ENCODE data around the gene HAAO.

The HAAO gene

GRCh38 chr2:42755191-42755880, 37.0 kb downstream of the HAAO start:
- TF ChIP-seq TAF1 (IDR thresholded peaks at IDR 0.05; ENCODE audit: low read depth, low read length) (no peak), SPI1 (IDR thresholded peaks at IDR 0.05; ENCODE audit: low read depth, low read length) (peak; percentile 36; the same call in 1 of the 2 replicates), PAX5 (IDR thresholded peaks at IDR 0.05; ENCODE audit: insufficient read depth, low read length, severe bottlenecking) (no peak), POLR2AphosphoS5 (IDR thresholded peaks at IDR 0.05; ENCODE audit: low read depth, low read length) (no peak)
- FAIRE-seq, result no peak
- no peak for DNase-seq (ENCODE audit: insufficient read length, low spot score)

GRCh38 chr2:42754776-42755140, 37.6 kb downstream of the HAAO start:
- FAIRE-seq (no peak), DNase-seq (ENCODE audit: insufficient read length, low spot score) (no peak)
- no peak for TF ChIP-seq TAF1 (IDR thresholded peaks at IDR 0.05; ENCODE audit: low read depth, low read length)
- TF ChIP-seq POU2F2 (IDR thresholded peaks at IDR 0.05; ENCODE audit: low read depth, low read length), result no peak
- TF ChIP-seq POLR2AphosphoS5 (IDR thresholded peaks at IDR 0.05; ENCODE audit: low read depth, low read length), result no peak
- no peak for TF ChIP-seq PAX5 (IDR thresholded peaks at IDR 0.05; ENCODE audit: insufficient read depth, low read length, severe bottlenecking)

- peak; percentile 94 for FAIRE-seq
Measured at GRCh38 chr2:42754021-42754775, 38.2 kb downstream of the HAAO start.

GRCh38 chr2:42752816-42753813, 39.3 kb downstream of the HAAO start:
- DNase-seq (ENCODE audit: insufficient read length, low spot score), result no peak
- TF ChIP-seq PAX5 (IDR thresholded peaks at IDR 0.05; ENCODE audit: insufficient read depth, low read length, severe bottlenecking), result no peak
- TF ChIP-seq POLR2A (IDR thresholded peaks at IDR 0.05; ENCODE audit: low read depth, low read length), result no peak
- no peak for TF ChIP-seq POU2F2 (IDR thresholded peaks at IDR 0.05; ENCODE audit: low read depth, low read length)
- TF ChIP-seq POLR2AphosphoS5 (IDR thresholded peaks at IDR 0.05; ENCODE audit: low read depth, low read length), result no peak
- TF ChIP-seq TAF1 (IDR thresholded peaks at IDR 0.05; ENCODE audit: low read depth, low read length), result no peak
- TF ChIP-seq SPI1 (IDR thresholded peaks at IDR 0.05; ENCODE audit: low read depth, low read length), result no peak
- FAIRE-seq, result peak; percentile 87

More at GRCh38 chr2:42754021-42754775, 38.2 kb downstream of the HAAO start:
- no peak for DNase-seq (ENCODE audit: insufficient read length, low spot score)
- no peak for TF ChIP-seq SPI1 (IDR thresholded peaks at IDR 0.05; ENCODE audit: low read depth, low read length)
- TF ChIP-seq POLR2A (IDR thresholded peaks at IDR 0.05; ENCODE audit: low read depth, low read length), result no peak
- no peak for TF ChIP-seq POU2F2 (IDR thresholded peaks at IDR 0.05; ENCODE audit: low read depth, low read length)
- no peak for TF ChIP-seq TAF1 (IDR thresholded peaks at IDR 0.05; ENCODE audit: low read depth, low read length)
- no peak for TF ChIP-seq POLR2AphosphoS5 (IDR thresholded peaks at IDR 0.05; ENCODE audit: low read depth, low read length)
- no peak for TF ChIP-seq PAX5 (IDR thresholded peaks at IDR 0.05; ENCODE audit: insufficient read depth, low read length, severe bottlenecking)

GRCh38 chr2:42752314-42752713, 40.1 kb downstream of the HAAO start:
- peak; percentile 91 for FAIRE-seq
- TF ChIP-seq POLR2A (IDR thresholded peaks at IDR 0.05; ENCODE audit: low read depth, low read length) (no peak), SPI1 (IDR thresholded peaks at IDR 0.05; ENCODE audit: low read depth, low read length) (peak; percentile 98)
- no peak for DNase-seq (ENCODE audit: insufficient read length, low spot score)

GRCh38 chr2:42748840-42749239, 43.5 kb downstream of the HAAO start:
- DNase-seq (ENCODE audit: insufficient read length, low spot score) (no peak), FAIRE-seq (no peak)
- TF ChIP-seq POU2F2 (IDR thresholded peaks at IDR 0.05; ENCODE audit: low read depth, low read length) (no peak), SPI1 (IDR thresholded peaks at IDR 0.05; ENCODE audit: low read depth, low read length) (no peak), PAX5 (IDR thresholded peaks at IDR 0.05; ENCODE audit: insufficient read depth, low read length, severe bottlenecking) (no peak), TAF1 (IDR thresholded peaks at IDR 0.05; ENCODE audit: low read depth, low read length) (no peak), POLR2AphosphoS5 (IDR thresholded peaks at IDR 0.05; ENCODE audit: low read depth, low read length) (no peak), POLR2A (IDR thresholded peaks at IDR 0.05; ENCODE audit: low read depth, low read length) (no peak)

DNA sequence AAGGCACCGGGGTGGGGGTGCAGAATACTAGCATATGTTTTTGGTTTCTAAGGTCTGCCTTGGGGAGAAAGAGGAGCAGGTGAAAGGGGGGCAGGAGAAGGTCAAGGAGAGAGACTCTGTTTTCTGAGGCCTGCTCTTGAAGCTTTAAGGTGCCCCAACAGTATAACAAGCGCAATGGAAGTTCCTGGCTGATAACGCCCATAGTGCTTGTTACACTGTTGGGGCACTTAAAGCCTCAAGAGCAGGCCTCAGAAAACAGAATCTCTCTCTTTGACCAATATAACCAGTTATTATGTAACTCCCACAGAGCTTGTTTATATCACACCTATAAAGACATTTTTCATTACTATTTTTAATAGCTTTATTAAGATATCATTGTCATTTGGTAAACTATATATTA, 45.0 kb downstream of the HAAO start:
- DNase-seq (ENCODE audit: insufficient read length, low spot score), result no peak
- no peak for FAIRE-seq
- TF ChIP-seq POLR2AphosphoS5 (IDR thresholded peaks at IDR 0.05; ENCODE audit: low read depth, low read length) (no peak), PAX5 (IDR thresholded peaks at IDR 0.05; ENCODE audit: insufficient read depth, low read length, severe bottlenecking) (no peak), POU2F2 (IDR thresholded peaks at IDR 0.05; ENCODE audit: low read depth, low read length) (no peak), SPI1 (IDR thresholded peaks at IDR 0.05; ENCODE audit: low read depth, low read length) (no peak), POLR2A (IDR thresholded peaks at IDR 0.05; ENCODE audit: low read depth, low read length) (no peak), TAF1 (IDR thresholded peaks at IDR 0.05; ENCODE audit: low read depth, low read length) (no peak)

DNA sequence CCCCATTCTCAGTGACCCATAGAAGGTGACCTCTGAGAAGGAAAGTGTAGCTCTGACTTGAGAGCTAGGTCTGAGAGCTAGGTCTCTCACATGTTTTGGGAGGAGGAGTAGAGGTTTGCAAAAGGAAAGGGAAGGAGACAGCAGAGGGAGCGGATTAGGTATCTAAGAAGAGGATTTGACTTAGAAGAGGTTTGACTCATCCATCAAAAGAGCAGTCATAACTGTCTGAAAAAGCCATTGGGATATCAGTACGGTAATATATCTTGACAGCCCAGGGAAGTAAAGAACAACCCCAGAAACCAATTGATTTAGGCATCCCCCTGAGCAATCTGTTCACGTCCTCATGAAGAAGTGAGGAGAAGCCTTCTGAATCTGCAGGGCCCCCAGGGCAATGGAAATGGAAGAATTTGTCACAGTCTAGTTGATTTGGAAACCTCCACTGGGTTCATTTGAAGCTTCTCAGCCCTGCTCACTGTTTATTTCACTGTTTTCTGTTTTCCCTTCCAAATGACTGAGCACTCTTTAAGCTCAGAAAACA, 47.8 kb downstream of the HAAO start:
- DNase-seq (ENCODE audit: insufficient read length, low spot score) (no peak), FAIRE-seq (no peak)
- TF ChIP-seq SPI1 (IDR thresholded peaks at IDR 0.05; ENCODE audit: low read depth, low read length) (no peak), POLR2AphosphoS5 (IDR thresholded peaks at IDR 0.05; ENCODE audit: low read depth, low read length) (no peak), POU2F2 (IDR thresholded peaks at IDR 0.05; ENCODE audit: low read depth, low read length) (no peak), TAF1 (IDR thresholded peaks at IDR 0.05; ENCODE audit: low read depth, low read length) (no peak), PAX5 (IDR thresholded peaks at IDR 0.05; ENCODE audit: insufficient read depth, low read length, severe bottlenecking) (no peak), POLR2A (IDR thresholded peaks at IDR 0.05; ENCODE audit: low read depth, low read length) (no peak)

DNA sequence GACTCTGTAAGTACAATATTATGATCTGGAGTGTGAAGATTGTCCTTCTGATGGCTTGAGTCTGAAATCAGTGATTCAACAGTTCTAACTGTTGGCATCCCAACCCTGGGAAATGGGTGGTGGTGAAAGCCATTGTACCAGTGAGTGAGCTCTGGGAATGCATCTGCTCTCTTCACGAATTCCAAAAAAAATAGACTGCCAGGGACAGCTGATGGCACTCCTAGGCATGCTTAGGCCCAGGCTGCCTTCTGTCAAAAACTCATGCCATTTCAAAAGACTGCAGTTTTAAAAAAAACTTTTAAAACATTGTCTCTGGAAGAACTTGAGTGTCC, 48.8 kb downstream of the HAAO start:
- FAIRE-seq, result no peak
- no peak for TF ChIP-seq TAF1 (IDR thresholded peaks at IDR 0.05; ENCODE audit: low read depth, low read length)
- no peak for TF ChIP-seq POLR2AphosphoS5 (IDR thresholded peaks at IDR 0.05; ENCODE audit: low read depth, low read length)
- no peak for TF ChIP-seq POLR2A (IDR thresholded peaks at IDR 0.05; ENCODE audit: low read depth, low read length)
- no peak for TF ChIP-seq SPI1 (IDR thresholded peaks at IDR 0.05; ENCODE audit: low read depth, low read length)
- no peak for TF ChIP-seq POU2F2 (IDR thresholded peaks at IDR 0.05; ENCODE audit: low read depth, low read length)
- no peak for TF ChIP-seq PAX5 (IDR thresholded peaks at IDR 0.05; ENCODE audit: insufficient read depth, low read length, severe bottlenecking)
- no peak for DNase-seq (ENCODE audit: insufficient read length, low spot score)

Data from GM12891 (cell line).